Sigmoid colon (tissue), 4 donors: Measurements from ENCODE around the gene GTPBP2.

ENCODE experiments used
- EP300 ChIP-seq, 4 donors: sonication (generic); formaldehyde crosslinking; IDR thresholded peaks; one replicate each; pipeline ENCODE4 v1.6.1; 2017; ENCODE audit warnings: antibody characterized with exemption in 4 of 4
- TF ChIP-seq, protein P1 (sequence below), 4 experiments: fragments of 450-650 bp in 3 of 4; fragments of 200-600 bp in 1 of 4; IDR thresholded peaks; one replicate each; pipeline ENCODE4 v1.5.1; 2016 to 2019; ENCODE audit warnings: antibody characterized with exemption in 4 of 4, mild to moderate bottlenecking in 3 of 4, moderate library complexity in 2 of 4

DNA sequence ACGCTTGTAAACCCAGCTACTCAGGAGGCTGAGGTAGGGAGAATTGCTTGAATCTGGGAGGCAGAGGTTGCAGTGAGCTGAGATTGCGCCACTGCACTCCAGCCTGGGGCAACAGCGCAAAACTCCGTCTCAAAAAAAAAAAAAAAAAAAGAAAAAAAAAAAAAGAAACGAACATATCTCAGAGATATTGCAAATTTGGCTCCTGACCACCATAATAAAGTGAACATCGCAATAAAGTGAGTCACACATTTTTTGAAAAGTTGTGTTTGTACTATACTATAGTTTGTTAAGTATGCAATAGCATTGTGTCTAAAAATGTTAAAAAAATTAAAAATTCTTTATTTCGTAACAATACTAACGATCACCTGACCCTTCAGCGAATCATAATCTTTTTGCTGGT, 29.1 kb upstream of the GTPBP2 start:
- TF ChIP-seq, protein P1, sequence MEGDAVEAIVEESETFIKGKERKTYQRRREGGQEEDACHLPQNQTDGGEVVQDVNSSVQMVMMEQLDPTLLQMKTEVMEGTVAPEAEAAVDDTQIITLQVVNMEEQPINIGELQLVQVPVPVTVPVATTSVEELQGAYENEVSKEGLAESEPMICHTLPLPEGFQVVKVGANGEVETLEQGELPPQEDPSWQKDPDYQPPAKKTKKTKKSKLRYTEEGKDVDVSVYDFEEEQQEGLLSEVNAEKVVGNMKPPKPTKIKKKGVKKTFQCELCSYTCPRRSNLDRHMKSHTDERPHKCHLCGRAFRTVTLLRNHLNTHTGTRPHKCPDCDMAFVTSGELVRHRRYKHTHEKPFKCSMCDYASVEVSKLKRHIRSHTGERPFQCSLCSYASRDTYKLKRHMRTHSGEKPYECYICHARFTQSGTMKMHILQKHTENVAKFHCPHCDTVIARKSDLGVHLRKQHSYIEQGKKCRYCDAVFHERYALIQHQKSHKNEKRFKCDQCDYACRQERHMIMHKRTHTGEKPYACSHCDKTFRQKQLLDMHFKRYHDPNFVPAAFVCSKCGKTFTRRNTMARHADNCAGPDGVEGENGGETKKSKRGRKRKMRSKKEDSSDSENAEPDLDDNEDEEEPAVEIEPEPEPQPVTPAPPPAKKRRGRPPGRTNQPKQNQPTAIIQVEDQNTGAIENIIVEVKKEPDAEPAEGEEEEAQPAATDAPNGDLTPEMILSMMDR (IDR thresholded peaks at IDR 0.05): no peak
- TF ChIP-seq EP300 (IDR thresholded peaks at IDR 0.05): no peak
